NK-92 (cell line): ENCODE results near the gene LAMA5.
A peak's percentile ranks its signal among the peaks of the same experiment; 100 is the strongest.

Source experiments
- DNase-seq: peaks from one replicate; lab custom pipeline; 2025; ENCODE audit not compliant: unreplicated experiment; lab: John Stamatoyannopoulos, UW

LAMA5 gene

DNA sequence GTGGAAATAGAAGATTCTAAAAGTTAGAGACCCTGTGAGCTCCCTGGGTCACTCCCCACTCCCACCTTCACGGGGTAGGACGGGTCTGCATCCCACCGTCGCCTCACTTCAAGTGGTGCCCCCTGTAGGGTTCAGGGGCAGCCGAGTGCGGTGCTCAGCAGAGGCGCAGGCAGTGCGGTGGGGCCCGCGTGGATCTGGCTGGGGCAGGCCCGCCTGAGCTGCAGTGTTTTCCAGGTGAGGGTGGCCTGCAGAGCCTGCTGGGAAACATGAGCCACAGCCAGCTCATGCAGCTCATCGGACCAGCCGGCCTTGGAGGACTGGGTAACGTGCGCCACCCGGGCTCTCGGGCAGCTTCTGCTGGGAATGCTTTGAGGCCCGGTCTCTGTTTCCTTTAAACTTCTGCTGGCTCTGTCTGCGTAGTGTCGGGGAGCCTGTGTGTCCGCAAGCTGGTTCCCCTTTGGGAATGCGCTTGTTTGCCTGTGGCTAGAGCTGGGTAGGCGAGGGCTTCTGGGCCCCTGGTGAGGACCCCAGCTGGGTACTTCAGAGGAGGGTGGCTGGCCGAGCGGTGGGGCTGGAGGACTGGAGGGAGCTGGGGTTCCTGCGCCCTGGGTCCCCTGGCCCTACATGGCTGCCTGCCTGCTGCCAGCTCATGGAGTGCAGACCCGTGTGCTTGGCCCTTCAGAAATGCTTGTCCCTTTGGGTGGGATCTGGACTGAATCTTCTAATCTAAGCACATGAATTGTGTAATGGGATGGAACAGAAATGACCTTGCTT lies 60.5 kb downstream of the LAMA5 start:
- no peak for DNase-seq

- no peak for DNase-seq
Observed at GRCh38 chr20:62305765-62306413, 61.2 kb downstream of the LAMA5 start.

- DNase-seq, result no peak
Observed at GRCh38 chr20:62305149-62305764, 61.9 kb downstream of the LAMA5 start.

DNA sequence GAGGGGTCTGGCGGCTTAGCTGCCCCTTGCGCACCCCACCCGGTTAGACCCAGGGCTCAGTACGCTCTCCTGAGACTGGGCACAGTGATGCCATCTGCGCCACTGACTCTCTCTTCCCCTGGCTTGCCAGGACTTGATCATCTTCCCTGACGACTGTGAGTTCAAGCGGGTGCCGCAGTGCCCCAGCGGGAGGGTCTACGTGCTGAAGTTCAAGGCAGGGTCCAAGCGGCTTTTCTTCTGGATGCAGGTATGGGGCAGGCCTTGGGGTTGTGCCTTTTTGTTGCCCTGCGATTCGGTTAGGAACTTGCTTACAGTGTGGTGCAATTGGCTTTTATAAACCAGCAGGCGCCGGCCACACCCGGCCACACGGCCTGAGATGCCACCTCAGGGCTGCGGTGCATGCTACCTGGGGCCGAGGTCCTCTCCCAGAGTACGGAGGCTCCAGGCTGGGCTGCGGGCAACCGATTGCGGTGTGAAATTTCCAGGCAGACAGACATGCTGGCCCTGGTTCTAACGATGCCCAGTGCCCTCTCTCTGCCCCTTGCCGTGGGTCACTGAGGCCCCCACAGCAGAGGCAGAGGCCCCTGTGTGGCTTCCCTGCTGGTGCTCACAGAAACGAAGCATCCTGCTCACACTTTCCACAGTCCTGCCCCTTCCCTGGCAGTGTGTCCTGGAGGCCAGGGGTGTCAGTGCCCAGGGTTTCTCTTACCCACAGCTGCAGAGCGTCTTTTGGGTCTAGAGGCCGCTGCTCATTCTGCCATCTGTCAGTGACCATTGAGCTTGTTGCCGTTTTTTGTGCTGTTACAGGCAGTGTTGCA lies 62.6 kb downstream of the LAMA5 start:
- DNase-seq, result no peak

DNA sequence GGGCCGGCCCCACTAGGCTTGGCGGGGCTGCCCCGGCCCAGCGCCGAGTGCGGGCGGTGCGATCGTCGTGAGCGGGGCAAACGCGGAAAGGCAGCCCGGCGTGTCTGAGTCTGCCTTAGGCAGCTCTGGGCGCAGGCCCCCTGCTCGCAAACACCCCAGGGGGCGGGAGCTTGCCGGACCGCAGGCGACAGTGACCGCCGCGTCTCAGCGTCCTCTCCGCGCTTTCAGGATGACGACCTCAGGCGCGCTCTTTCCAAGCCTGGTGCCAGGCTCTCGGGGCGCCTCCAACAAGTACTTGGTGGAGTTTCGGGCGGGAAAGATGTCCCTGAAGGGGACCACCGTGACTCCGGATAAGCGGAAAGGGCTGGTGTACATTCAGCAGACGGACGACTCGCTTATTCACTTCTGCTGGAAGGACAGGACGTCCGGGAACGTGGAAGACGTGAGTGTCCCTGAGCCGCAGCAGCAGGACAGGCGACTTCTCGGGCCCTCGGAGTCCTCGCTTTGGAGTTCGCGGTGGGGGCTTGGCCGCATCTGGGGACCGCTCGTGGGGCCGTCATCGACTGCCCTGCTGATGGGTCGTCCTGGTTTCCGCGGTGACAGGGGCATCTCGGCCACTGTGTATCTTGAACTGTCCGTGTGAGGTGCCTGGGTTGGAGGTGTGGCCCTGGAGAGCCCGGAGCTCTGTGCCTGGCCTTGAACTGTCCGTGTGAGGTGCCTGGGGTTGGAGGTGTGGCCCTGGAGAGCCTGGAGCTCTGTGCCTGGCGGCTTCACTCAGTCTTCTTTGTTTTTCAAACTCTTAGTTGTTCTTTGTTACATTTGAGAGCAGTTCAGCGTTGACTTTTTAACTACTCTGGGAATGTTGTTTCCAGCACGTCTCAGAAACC lies 63.5 kb downstream of the LAMA5 start:
- no peak for DNase-seq

DNA sequence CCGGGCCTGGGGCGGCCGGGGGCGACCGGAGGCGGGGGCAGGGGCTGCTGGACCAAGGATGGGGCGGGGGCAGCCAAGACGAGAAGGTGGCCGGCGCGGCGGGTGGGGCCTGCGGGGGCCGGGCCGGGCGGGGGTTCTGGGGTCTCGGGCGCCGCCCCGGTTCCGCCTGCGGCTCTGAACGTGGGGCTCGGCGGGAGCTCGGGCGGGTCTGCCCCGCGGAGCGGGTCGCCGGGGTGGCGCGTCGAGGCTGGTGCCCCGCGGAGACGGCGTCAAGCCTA lies 64.1 kb downstream of the LAMA5 start:
- no peak for DNase-seq

DNA sequence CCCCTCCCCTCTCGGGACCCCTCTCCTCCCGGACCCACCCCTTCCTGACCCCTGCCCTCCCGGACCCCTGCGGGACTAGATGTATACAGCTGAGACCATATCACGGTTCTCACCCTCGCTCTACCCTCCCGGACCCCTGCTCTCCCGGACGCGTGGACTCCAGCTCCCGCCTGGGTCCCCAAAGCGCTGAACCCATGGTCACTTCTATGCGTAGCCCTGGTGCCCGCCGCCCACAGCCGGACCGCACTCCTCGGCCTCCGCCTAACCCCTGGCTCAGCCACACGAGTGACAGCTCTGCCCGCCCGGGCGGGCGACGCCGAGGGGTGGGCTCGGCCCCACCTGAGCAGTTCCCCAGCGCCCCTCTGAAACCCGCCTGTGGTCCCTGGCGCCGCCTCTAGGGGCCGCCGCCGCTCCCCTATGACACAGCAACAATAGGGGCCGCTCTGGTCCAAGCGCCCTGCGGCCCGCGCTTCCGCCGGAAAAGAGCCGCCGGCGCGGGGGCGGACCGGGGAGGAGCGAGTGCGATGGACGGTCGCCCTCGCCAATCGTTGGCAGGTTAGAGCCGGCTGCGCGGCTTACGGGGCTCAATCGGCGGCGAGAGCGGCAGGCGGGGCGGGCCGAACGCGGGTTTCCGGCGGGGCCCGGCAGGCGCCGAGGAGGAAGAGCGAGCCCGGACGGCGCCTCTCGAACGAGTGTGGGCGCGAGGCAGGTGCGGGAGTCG lies 64.6 kb downstream of the LAMA5 start, which contains the start of gene ADRM1:
ADRM1 (plus strand) TSS at position 657 of the 721 bp plus-strand sequence. CDS start 572 bp downstream, outside the sequence.
- peak; percentile 70 for DNase-seq

GRCh38 chr20:62301773-62302340 lies 65.3 kb downstream of the LAMA5 start:
- peak; percentile 25 for DNase-seq

- no peak for DNase-seq
Observed at GRCh38 chr20:62301111-62301668, 65.9 kb downstream of the LAMA5 start.

- DNase-seq, result no peak
Observed at GRCh38 chr20:62300319-62300718, 66.8 kb downstream of the LAMA5 start.

DNA sequence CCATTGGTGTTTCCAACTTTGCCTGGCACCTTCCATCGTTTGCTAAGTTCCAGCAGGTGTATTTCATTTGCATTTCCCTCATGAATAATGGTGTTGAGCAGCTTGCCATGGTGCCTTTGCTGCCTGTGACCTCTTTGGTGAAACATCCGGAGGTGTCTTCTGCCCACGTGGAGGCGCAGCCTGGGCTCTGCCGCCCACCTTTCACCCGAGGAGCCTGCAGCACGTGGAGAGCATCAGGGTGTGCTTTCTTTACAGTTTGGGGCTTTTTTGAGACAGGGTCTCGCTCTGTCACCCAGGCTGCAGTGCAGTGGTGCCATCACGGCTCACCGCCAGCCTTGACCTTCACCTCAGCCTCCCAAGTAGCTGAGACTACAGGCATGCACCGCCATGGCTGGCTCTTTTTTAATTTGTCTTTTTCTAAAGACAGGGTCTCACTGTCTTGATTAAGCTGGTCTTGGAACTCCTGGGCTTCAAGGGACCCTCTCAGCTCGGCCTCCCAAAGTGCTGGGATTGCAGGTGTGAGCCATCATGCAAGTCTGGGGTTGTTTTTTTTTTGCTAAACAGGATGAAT lies 67.4 kb downstream of the LAMA5 start:
- DNase-seq, result no peak

- no peak for DNase-seq
Observed at GRCh38 chr20:62298577-62299249, 68.4 kb downstream of the LAMA5 start.

DNA sequence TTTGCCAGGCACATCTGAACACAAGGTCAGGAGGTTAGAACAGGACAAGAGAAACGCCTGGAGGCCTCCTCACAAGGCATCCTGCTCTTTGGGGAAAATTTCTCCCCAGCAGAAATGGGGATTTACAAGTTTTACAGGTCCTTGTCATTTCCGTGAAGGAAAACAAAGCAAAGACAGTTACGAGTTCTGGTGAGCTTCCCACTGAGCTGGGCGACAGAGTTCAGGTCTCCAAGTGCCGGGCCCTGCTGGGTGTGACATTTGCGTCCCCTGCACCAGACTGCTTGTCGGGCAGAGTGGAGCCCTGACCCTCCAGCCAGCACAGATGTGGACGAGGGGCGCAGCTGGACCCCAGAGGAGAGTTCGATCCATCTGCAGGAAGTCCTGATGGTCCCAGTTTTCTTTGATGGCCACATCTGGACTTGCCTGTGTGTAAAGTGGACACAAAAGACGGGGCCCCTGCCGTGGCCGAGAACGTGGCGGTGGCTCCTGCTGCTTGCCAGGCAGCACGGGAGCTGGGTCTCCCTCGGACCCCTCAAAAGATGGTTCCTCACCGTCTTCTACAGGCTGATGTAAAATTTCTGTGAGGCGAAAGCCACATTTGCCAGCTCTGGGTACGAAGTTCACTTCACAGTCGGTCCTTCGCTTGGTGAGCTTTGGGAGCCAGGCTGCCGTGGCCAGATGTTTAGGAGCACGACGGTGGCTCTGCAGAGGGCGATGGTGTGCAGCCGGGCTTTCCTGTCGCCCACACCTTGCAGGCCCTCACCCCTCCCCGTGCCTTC lies 69.5 kb downstream of the LAMA5 start:
- no peak for DNase-seq

- no peak for DNase-seq
Observed at GRCh38 chr20:62296724-62297448, 70.2 kb downstream of the LAMA5 start.

- DNase-seq, result no peak
Observed at GRCh38 chr20:62294516-62294915, 72.6 kb downstream of the LAMA5 start.

GRCh38 chr20:62293946-62294345 lies 73.2 kb downstream of the LAMA5 start:
- DNase-seq, result no peak
